Measurements from ENCODE around the gene CFAP68.
"Not testable (repeated sequence)": the region's sequence is repeated elsewhere in the genome, so short reads cannot be mapped to it uniquely, and the experiment has no call there.

The CFAP68 gene

GRCh38 chr11:111870886-111871692, 8.3 kb upstream of the CFAP68 start, which contains the start of gene ALG9:
TSS of gene ALG9 (minus strand) at chr11:111871581. CDS start at chr11:111871482, 99 bp downstream.
- DNase-seq, result peak; percentile 84

- DNase-seq, result no peak
These were observed 7.6 kb upstream of the CFAP68 start for GRCh38 chr11:111871693-111872161.

GRCh38 chr11:111878385-111878848, 924 bp upstream of the CFAP68 start:
- DNase-seq, result no peak

DNA sequence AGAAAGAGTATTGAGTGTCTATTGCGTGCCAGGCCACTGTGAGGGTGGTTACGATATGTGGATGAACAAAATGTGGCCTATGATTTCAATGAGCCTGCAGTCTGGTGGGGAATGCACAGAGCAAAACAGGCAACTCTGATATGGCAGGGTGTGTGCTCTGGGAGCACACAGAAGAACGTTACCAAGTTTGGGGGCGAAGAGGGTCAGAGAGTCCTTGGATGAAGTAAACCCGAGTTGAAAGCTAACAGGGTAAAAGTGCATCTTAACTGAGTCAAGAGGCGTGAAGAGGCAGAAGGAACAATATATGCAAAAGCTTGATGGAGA, 258 bp downstream of the CFAP68 start:
- no peak for DNase-seq

- DNase-seq, result no peak
These were observed 2.9 kb downstream of the CFAP68 start for GRCh38 chr11:111882202-111882601.

DNA sequence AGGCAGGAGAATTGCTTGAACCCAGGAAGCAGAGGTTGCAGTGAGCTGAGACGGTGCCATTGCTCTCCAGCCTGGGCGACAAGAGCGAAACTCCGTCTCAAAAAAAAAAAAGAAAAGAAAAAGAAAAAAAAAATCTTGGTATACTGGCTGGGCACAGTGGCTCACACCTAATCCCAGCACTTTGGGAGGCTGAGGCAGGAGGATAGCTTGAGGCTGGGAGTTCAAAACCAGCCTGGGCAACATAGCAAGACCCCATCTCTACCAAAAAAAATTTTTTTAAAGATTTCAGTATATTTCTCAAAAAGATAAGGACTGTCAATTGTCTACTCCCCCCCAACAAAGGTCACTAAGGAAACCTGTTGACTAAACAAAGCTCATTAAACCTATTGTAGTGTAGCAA, 5.7 kb downstream of the CFAP68 start:
- DNase-seq, result not testable (repeated sequence)

- no peak for DNase-seq
These were observed 6.7 kb downstream of the CFAP68 start for GRCh38 chr11:111886032-111886431.

DNA sequence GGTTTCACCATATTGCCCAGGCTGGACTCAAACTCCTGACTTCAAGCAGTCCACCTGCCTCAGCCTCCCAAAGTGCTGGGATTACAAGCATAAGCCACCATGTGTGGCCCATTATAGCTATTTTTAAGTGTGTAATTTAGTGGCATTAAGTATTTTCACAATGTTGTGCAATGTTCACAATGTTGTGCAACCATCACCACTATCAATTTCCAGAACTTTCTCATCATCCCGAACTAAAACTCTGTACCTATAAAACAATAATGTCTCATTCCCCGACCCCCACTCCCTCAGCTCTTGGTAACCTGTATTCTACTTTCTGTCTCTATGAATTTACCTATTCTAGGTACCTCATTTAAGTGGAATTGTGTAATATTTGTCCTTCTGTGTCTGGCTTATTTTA, 7.5 kb downstream of the CFAP68 start:
- DNase-seq, result no peak

- DNase-seq, result no peak
These were observed 26.1 kb downstream of the CFAP68 start for GRCh38 chr11:111905411-111905810.

GRCh38 chr11:111906680-111907079, 27.3 kb downstream of the CFAP68 start:
- DNase-seq, result no peak

GRCh38 chr11:111908639-111909305, 29.4 kb downstream of the CFAP68 start:
- no peak for DNase-seq

- no peak for DNase-seq
These were observed 30.0 kb downstream of the CFAP68 start for GRCh38 chr11:111909378-111909777.

DNA sequence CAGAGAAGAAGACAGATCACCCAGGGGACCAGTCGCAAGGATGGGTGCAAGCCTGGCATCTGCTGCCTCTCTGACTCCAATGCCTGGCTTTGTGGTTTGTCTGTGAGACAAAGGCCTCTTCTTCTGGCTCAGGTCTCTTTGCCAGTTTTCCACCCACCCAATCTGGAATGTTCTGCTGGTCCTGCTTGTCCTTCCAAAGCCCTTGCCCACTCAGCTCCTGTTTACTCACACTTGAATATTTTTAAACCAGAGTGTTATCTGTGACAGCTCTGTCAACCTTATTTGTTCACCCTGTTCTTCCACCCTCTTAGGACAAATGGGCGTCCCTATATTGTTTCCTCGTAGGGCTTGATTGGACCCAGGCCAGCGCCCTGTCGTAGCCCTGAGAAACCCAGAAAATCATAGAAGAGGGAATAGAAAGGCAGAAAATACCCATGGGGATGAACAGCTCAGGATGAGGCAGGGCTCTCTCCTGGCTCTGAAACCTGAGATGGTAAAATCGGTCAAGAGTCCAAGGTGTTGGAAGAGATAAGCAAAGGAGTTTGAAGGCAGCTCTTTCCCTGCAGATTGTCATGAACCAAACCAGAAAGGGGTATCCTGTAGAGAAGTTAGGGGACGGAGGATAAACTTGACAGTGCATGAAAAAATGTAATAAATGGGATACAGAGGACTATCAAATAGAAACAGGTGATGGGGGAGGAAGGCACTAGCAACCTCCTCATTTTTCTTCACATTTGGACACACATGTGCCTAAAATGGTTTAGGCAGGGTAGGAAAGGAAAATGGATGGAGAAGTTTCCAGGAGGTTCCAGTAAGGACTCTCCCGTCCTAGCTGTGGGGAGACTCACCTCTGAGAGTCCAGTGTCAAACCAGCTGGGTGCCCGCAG, 31.6 kb downstream of the CFAP68 start:
- no peak for DNase-seq

DNA sequence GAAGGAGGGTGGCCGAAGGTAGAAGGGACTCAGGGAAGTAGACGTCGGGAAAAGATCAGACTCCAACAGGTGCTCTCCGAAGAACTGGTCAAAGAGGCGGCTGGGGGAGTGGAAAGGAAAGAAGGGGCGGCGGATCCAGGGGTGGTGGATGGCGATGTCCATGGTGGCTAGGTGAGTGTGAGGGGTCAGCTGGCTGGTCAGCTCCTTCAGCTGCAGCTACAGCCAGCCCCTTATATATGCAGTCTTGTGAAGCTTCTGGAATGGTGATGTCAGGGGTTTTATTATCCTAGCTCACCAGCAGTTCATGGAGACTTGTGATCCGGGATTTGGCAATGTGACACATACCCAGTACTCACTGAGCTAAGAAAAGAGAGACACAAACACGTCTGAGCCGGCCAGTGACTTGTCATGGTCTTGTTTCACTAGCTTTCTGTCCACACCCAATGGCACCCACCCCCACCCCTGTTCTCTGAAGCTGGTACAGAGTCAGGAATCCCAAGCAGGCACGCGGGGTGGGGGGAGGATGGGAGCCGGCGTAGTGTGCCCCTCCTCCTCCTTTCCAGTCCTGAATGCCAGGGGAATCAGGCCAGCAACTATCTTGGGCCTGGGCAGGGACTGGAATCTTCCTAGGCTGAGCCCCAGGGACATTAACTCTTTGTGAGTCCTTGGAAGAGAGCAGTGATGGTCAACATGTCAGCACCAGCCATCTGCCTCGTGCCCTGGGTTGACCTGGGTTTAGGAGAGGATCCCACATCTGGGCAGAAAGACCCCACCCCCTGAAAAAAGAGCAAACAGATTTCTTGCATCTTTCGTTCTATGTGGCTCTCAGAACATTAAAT, 32.4 kb downstream of the CFAP68 start, which contains the start of gene CRYAB:
TSS of gene CRYAB (minus strand) at position 208 of the 839 bp plus-strand sequence. CDS start at position 162, 46 bp downstream.
- DNase-seq, result no peak

- no peak for DNase-seq
These were observed 33.2 kb downstream of the CFAP68 start, which contains the start of gene HSPB2 for GRCh38 chr11:111912535-111912934. TSS of gene HSPB2 (plus strand) at chr11:111912734. CDS start at chr11:111912830, 96 bp downstream.

DNA sequence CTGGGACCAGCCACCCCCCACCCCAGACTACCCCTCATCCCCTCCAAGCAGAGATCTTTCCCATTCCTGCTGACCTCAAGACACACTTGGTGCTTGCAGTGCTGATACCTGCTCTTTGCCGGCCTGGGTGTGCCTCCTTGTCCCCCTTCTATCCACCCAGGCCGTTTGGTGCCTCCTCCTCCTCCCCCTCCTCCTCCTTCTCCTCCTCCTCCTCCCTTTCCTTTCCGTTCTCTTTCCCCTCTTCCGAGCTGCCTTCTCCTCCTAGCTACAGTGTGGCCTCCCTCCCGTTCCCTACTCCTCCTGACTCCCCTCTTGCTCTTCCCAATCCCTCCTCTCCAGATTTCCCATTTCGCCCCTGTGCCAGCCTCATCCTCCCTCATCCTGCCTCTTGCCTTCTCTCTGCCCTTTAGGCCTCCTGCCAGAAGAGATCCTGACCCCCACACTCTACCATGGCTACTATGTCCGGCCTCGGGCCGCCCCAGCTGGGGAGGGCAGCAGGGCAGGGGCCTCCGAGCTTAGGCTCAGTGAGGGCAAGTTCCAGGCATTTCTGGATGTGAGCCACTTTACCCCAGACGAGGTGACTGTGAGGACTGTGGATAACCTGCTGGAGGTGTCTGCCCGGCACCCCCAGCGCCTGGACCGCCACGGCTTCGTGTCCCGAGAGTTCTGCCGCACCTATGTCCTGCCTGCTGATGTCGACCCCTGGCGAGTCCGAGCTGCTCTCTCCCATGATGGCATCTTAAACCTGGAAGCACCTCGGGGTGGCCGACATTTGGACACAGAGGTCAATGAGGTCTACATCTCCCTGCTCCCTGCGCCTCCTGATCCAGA, 33.9 kb downstream of the CFAP68 start:
- DNase-seq, result no peak

- no peak for DNase-seq
These were observed 34.7 kb downstream of the CFAP68 start for GRCh38 chr11:111913997-111914396.

- no peak for DNase-seq
These were observed 37.4 kb downstream of the CFAP68 start for GRCh38 chr11:111916768-111917167.

- no peak for DNase-seq
These were observed 38.0 kb downstream of the CFAP68 start for GRCh38 chr11:111917312-111917711.

DNA sequence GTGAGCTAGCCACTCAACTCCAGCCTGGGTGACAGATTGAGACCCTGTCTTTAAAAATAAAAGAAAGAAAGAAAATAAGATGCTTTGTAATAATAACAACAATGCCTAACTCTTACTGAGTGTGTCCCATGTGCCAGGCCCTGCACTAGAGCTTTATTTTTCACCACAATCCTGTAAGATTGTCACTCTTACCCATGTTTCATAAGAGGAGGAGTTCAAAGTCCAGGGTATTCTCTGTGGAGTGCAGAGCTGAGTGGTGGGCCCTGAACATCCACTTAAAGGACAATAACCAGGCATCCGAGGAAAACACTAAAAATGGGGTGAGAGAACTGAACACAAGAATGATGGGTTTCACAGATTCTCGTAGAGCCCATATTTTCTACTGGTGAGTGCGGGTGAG, 38.4 kb downstream of the CFAP68 start:
- DNase-seq, result no peak
